OCI-LY3 (cell line): ENCODE data around the gene MORF4L2.

Experiments
- H2AFZ ChIP-seq: fragments of 200-600, 300-600 bp; shearing (Covaris generic); 2 replicates; pipeline ENCODE4 v1.6.0; 2014; ENCODE audit warnings: antibody characterized with exemption, low read depth, low read length
- H3K27ac ChIP-seq: fragments of 200-600, 300-600 bp; sonication (generic); 2 replicates; pipeline ENCODE4 v1.5.1; 2014; ENCODE audit warnings: mild to moderate bottlenecking, low read length, moderate library complexity, mixed read lengths
- H3K27me3 ChIP-seq: fragments of 200-600, 300-600 bp; sonication (generic); 2 replicates; pipeline ENCODE4 v1.6.1; 2014; ENCODE audit warnings: low read depth, low read length, mixed read lengths
- H3K36me3 ChIP-seq: fragments of 200-600, 300-600 bp; sonication (generic); replicated peaks from 2 replicates; pipeline ENCODE3; 2014; ENCODE audit warnings: low read depth, low read length, mixed read lengths
- H3K4me1 ChIP-seq: fragments of 300-600, 200-600 bp; sonication (generic); 2 replicates; pipeline ENCODE4 v1.6.1; 2014; ENCODE audit warnings: low read length, mixed read lengths
- H3K4me2 ChIP-seq: fragments of 200-600, 300-600 bp; sonication (generic); 2 replicates; pipeline ENCODE4 v1.6.1; 2014; ENCODE audit warnings: low read length, mixed read lengths
- H3K4me3 ChIP-seq: fragments of 300-600, 200-600 bp; sonication (generic); 2 replicates; pipeline ENCODE4 v1.5.1; 2014; ENCODE audit warnings: antibody characterized with exemption, mild to moderate bottlenecking, low read length, moderate library complexity
- H3K79me2 ChIP-seq: fragments of 300-600, 200-600 bp; shearing (Covaris generic); 2 replicates; pipeline ENCODE4 v1.6.1; 2014; ENCODE audit warnings: mild to moderate bottlenecking, low read length, mixed read lengths
- H3K9ac ChIP-seq: fragments of 300-600, 200-600 bp; shearing (Covaris generic); 2 replicates; pipeline ENCODE4 v1.6.0; 2014; ENCODE audit warnings: mild to moderate bottlenecking, low read length, moderate library complexity
- H3K9me3 ChIP-seq: fragments of 200-600, 300-600 bp; shearing (Covaris generic); 2 replicates; pipeline ENCODE4 v1.6.1; 2014; ENCODE audit warnings: low read length, mixed read lengths; ENCODE audit not compliant: insufficient read depth
- H4K20me1 ChIP-seq: fragments of 200-600, 300-600 bp; sonication (generic); 2 replicates; pipeline ENCODE4 v1.6.1; 2016; ENCODE audit warnings: low read length, mixed read lengths; ENCODE audit not compliant: insufficient read depth
- CTCF ChIP-seq: fragments of 200-600, 300-600 bp; sonication (generic); IDR thresholded peaks from 2 replicates; pipeline ENCODE4 v1.5.1; 2014; ENCODE audit warnings: antibody characterized with exemption, low read length, low read depth
- EZH2phosphoT487 ChIP-seq: fragments of 200-600 bp; shearing (Covaris generic); IDR thresholded peaks from 2 replicates; pipeline ENCODE4 v1.6.1; 2018; ENCODE audit warnings: antibody characterized with exemption, mixed run types, low read depth

Gene MORF4L2

GRCh38 chrX:103730796-103731493 lies 44.4 kb upstream of the MORF4L2 start:
- Histone ChIP-seq H3K4me3 (no peak overlapping the region), H4K20me1 (no peaks in the 10 kb centered on the region), H3K9ac (no peak overlapping the region), H3K4me2 (no peak overlapping the region), H3K9me3 (no peaks in the 10 kb centered on the region), H3K36me3 (no peaks in the 10 kb centered on the region), H3K27me3 (peaks cover 17% of the 10 kb centered on the region; the same call in 1 of the 2 replicates), H3K4me1 (no peaks in the 10 kb centered on the region), H3K79me2 (no peaks in the 10 kb centered on the region), H2AFZ (no peak overlapping the region), H3K27ac (no peak overlapping the region)
- TF ChIP-seq EZH2phosphoT487 = no peak
- no peak for TF ChIP-seq CTCF

- Histone ChIP-seq H3K4me3 (no peak overlapping the region), H3K36me3 (no peaks in the 10 kb centered on the region), H3K9ac (no peak overlapping the region), H3K4me2 (no peak overlapping the region), H3K9me3 (no peaks in the 10 kb centered on the region), H3K27ac (no peak overlapping the region), H3K4me1 (no peaks in the 10 kb centered on the region), H3K27me3 (peaks cover 17% of the 10 kb centered on the region; the same call in 1 of the 2 replicates), H3K79me2 (no peaks in the 10 kb centered on the region), H2AFZ (no peak overlapping the region), H4K20me1 (no peaks in the 10 kb centered on the region)
- no peak for TF ChIP-seq CTCF
- TF ChIP-seq EZH2phosphoT487 = no peak
These were observed 43.8 kb upstream of the MORF4L2 start for GRCh38 chrX:103730147-103730795.

GRCh38 chrX:103729015-103729414 lies 42.5 kb upstream of the MORF4L2 start:
- H3K79me2 ChIP-seq = no peaks in the 10 kb centered on the region
- no peak for TF ChIP-seq EZH2phosphoT487
- no peak for TF ChIP-seq CTCF
- no peaks in the 10 kb centered on the region for H3K9me3 ChIP-seq
- H3K4me2 ChIP-seq = no peak overlapping the region
- H3K4me3 ChIP-seq = no peak overlapping the region
- H3K36me3 ChIP-seq = no peaks in the 10 kb centered on the region
- no peaks in the 10 kb centered on the region for H4K20me1 ChIP-seq
- no peak overlapping the region for H3K9ac ChIP-seq
- H3K27me3 ChIP-seq = peaks cover 13% of the 10 kb centered on the region; the same call in 1 of the 2 replicates
- H3K27ac ChIP-seq = no peak overlapping the region
- no peaks in the 10 kb centered on the region for H3K4me1 ChIP-seq
- H2AFZ ChIP-seq = no peak overlapping the region

GRCh38 chrX:103727115-103727514 lies 40.6 kb upstream of the MORF4L2 start:
- H3K27me3 ChIP-seq = 0 out of 2 replicates have a peak, but pooled peaks cover 2% of the 10 kb centered on the region
- H3K9ac ChIP-seq = no peak overlapping the region
- H3K27ac ChIP-seq = no peak overlapping the region
- no peaks in the 10 kb centered on the region for H3K79me2 ChIP-seq
- no peak overlapping the region for H2AFZ ChIP-seq
- no peaks in the 10 kb centered on the region for H3K9me3 ChIP-seq
- H4K20me1 ChIP-seq = no peaks in the 10 kb centered on the region
- H3K4me2 ChIP-seq = no peak overlapping the region
- no peaks in the 10 kb centered on the region for H3K36me3 ChIP-seq
- TF ChIP-seq CTCF (no peak), EZH2phosphoT487 (no peak)
- no peak overlapping the region for H3K4me3 ChIP-seq
- H3K4me1 ChIP-seq = no peaks in the 10 kb centered on the region
